Endothelial cell of umbilical vein (primary cell): Measurements from ENCODE around the gene FXYD7. TPM values are rescaled to one million over a fixed set of nuclear protein-coding genes. Genes with fewer than 3 reads are reported as not detected.

Source experiments
- BruUV-seq: library from RNA; stranded (reverse); fragments of 400-500 nt; replicated peaks from 2 replicates; lab custom pipeline; 2021; lab: Mats Ljungman, UMichigan
- CTCF ChIA-PET: fragments of 300-600, 350-600 bp; sonication (Branson Sonifier 250); formaldehyde crosslinking; loops from one replicate; lab custom pipeline; 2021; ENCODE audit warnings: antibody characterized with exemption, inconsistent platforms; lab: Charles Lee
- POLR2A ChIA-PET: fragments of 300-600, 350-600 bp; sonication (Branson Sonifier 250); formaldehyde crosslinking; loops from one replicate; lab custom pipeline; 2021; ENCODE audit warnings: antibody characterized with exemption, inconsistent platforms; lab: Charles Lee
- DNase-seq: peaks from one replicate; pipeline ENCODE4 v3.0.0-alpha.2; 2011; ENCODE audit warnings: low read depth, low spot score
- FAIRE-seq: peaks from 2 replicates; lab custom pipeline; 2011; peaks lifted over from hg19 to GRCh38; lab: Jason Lieb, UNC
- H2AFZ ChIP-seq: 2 replicates; pipeline ENCODE4 v1.6.0; 2012; ENCODE audit warnings: low read depth, low read length, control low read depth, inconsistent platforms
- H3K27ac ChIP-seq: 2 replicates; pipeline ENCODE4 v1.5.1; 2011; ENCODE audit warnings: low read depth, mild to moderate bottlenecking, control low read depth, low read length, moderate library complexity; ENCODE audit not compliant: insufficient read depth
- H3K27me3 ChIP-seq, 2 experiments: 2 replicates each; pipeline versions ENCODE4 v1.6.0 to v1.6.1; 2011; ENCODE audit warnings: low read length in 2 of 2, mixed read lengths in 1 of 2; ENCODE audit not compliant: control insufficient read depth in 2 of 2, insufficient read depth in 2 of 2
- H3K36me3 ChIP-seq, 2 experiments: 2 replicates in 1 of 2; 3 replicates in 1 of 2; pipeline ENCODE4 v1.5.1; 2011; ENCODE audit warnings: low read length in 2 of 2, mild to moderate bottlenecking in 1 of 2, moderate library complexity in 1 of 2; ENCODE audit not compliant: control insufficient read depth in 2 of 2, insufficient read depth in 2 of 2; ENCODE audit errors: extremely low read depth in 1 of 2
- H3K4me1 ChIP-seq: 3 replicates; pipeline ENCODE4 v1.5.1; 2011; ENCODE audit warnings: mild to moderate bottlenecking, low read length; ENCODE audit not compliant: control insufficient read depth, insufficient read depth; ENCODE audit errors: extremely low read depth
- H3K4me2 ChIP-seq: 2 replicates; pipeline ENCODE4 v1.6.1; 2011; ENCODE audit warnings: low read length, control low read depth, mixed read lengths; ENCODE audit not compliant: insufficient read depth
- H3K4me3 ChIP-seq, 3 experiments: fragments of 200-600 bp in 1 of 3; sonication (generic), shearing (Covaris generic) in 1 of 3; replicated peaks in 1 of 3; 2 replicates each; pipeline ENCODE4 v1.5.1; 2011 to 2016; ENCODE audit warnings: control low read depth in 3 of 3, low read length in 3 of 3, mild to moderate bottlenecking in 2 of 3, inconsistent platforms in 1 of 3, low read depth in 1 of 3, moderate library complexity in 1 of 3; ENCODE audit not compliant: insufficient read depth in 1 of 3
- H3K79me2 ChIP-seq: 2 replicates; pipeline ENCODE4 v1.6.0; 2012; ENCODE audit warnings: low read length, inconsistent platforms; ENCODE audit not compliant: control insufficient read depth, insufficient read depth
- H3K9ac ChIP-seq: replicated peaks from 2 replicates; pipeline ENCODE3; 2011; ENCODE audit warnings: low read length, control low read depth; ENCODE audit not compliant: insufficient read depth; ENCODE audit errors: extremely low read depth
- H3K9me1 ChIP-seq: replicated peaks from 3 replicates; pipeline ENCODE4 v1.6.0; 2011; ENCODE audit warnings: mild to moderate bottlenecking, low read length; ENCODE audit not compliant: control insufficient read depth, insufficient read depth; ENCODE audit errors: extremely low read depth
- H3K9me3 ChIP-seq: replicated peaks from 2 replicates; pipeline ENCODE4 v1.5.1; 2012; ENCODE audit warnings: low read length, inconsistent platforms; ENCODE audit not compliant: control insufficient read depth, insufficient read depth
- H4K20me1 ChIP-seq: replicated peaks from 2 replicates; pipeline ENCODE3; 2011; ENCODE audit warnings: mild to moderate bottlenecking, low read length; ENCODE audit not compliant: control insufficient read depth, insufficient read depth; ENCODE audit errors: extremely low read depth
- EZH2 ChIP-seq: IDR thresholded peaks from 2 replicates; pipeline ENCODE4 v1.6.1; 2012; ENCODE audit warnings: borderline replicate concordance, low read depth, mild to moderate bottlenecking, moderate library complexity, low read length, inconsistent platforms; ENCODE audit not compliant: severe bottlenecking
- FOS ChIP-seq: IDR thresholded peaks from 2 replicates; pipeline ENCODE4 v1.6.1; 2011; ENCODE audit warnings: mild to moderate bottlenecking, low read length, moderate library complexity, borderline replicate concordance; ENCODE audit not compliant: insufficient read depth
- GATA2 ChIP-seq: IDR thresholded peaks from 2 replicates; pipeline ENCODE4 v1.7.0; 2011; ENCODE audit warnings: low read depth, mild to moderate bottlenecking, moderate library complexity, mixed read lengths, low read length; ENCODE audit not compliant: insufficient read length, insufficient read depth
- JUN ChIP-seq: IDR thresholded peaks from 2 replicates; pipeline ENCODE4 v1.6.1; 2011; ENCODE audit warnings: borderline replicate concordance, low read depth; ENCODE audit not compliant: insufficient read length, insufficient read depth
- MAX ChIP-seq: IDR thresholded peaks from 2 replicates; pipeline ENCODE4 v1.6.1; 2011; ENCODE audit not compliant: insufficient read depth, insufficient read length
- MYC ChIP-seq: IDR thresholded peaks from one replicate; pipeline ENCODE4 v1.6.1; 2011; ENCODE audit warnings: mild to moderate bottlenecking, low read depth, low read length
- POLR2A ChIP-seq: IDR thresholded peaks from 2 replicates; pipeline ENCODE4 v1.6.1; 2012; ENCODE audit warnings: low read depth, mild to moderate bottlenecking, control low read depth, low read length
- POLR2AphosphoS5 ChIP-seq: IDR thresholded peaks from 2 replicates; pipeline ENCODE4 v1.6.1; 2012; ENCODE audit warnings: low read depth, mild to moderate bottlenecking, control low read depth, low read length, moderate library complexity; ENCODE audit not compliant: insufficient read depth
- dilution Hi-C: fragments of 300-500 bp; cut with MboI; formaldehyde crosslinking; loops from one replicate; pipeline ENCODE4 v1.15.0; 2019; ENCODE audit warnings: low sequenced_read_pairs; ENCODE audit not compliant: extremely low pct_ligation_motif_present
- intact Hi-C: fragments of 100-400 bp; cut with micrococcal nuclease; formaldehyde crosslinking; loops from one replicate; pipeline ENCODE4 v1.10.0; 2022
- polyA plus RNA-seq, 4 experiments: library from polyadenylated mRNA; depleted of rRNA in 3 of 4; stranded (reverse) in 3 of 4; unstranded in 1 of 4; fragments of >200 nt; gene quantifications; 2 replicates each; pipeline versions ENCODE4 v1.2.1 to v1.2.3, GENCODE V29; 2011 to 2012; ENCODE audit warnings: missing spikeins in 1 of 4
- total RNA-seq: library from RNA; stranded (reverse); gene quantifications from 2 replicates; pipeline ENCODE4 v1.2.3, GENCODE V29; 2021
- TF ChIP-seq, protein P1 (sequence below), 2 donors: IDR thresholded peaks; 1 replicate in 1 of 2; 2 replicates in 1 of 2; pipeline ENCODE4 v1.5.1; 2011; ENCODE audit warnings: low read length in 2 of 2, mild to moderate bottlenecking in 2 of 2, moderate library complexity in 2 of 2, control low read depth in 1 of 2, inconsistent platforms in 1 of 2, low read depth in 1 of 2; ENCODE audit not compliant: insufficient read depth in 1 of 2; ENCODE audit errors: extremely low read depth in 1 of 2

Gene FXYD7
- total and polyA plus RNA-seq, 2 donors (not counting 3 experiments of a cell fraction or from before 2014, with no cell fraction given), result not detected

GRCh38 chr19:35150445-35150844 lies 7.4 kb downstream of the FXYD7 start:
- Histone ChIP-seq H3K27me3 (no peaks in the 10 kb centered on the region), H3K9ac (no peak overlapping the region), H3K4me1 (peaks cover 11% of the 10 kb centered on the region), H3K9me1 (no peaks in the 10 kb centered on the region), H3K27ac (no peak overlapping the region), H3K9me3 (no peaks in the 10 kb centered on the region), H3K4me3 (no peak overlapping the region), H2AFZ (no peak overlapping the region), H3K79me2 (peaks cover 9% of the 10 kb centered on the region), H4K20me1 (no peaks in the 10 kb centered on the region), H3K4me2 (no peak overlapping the region), H3K36me3 (no peaks in the 10 kb centered on the region)
- BruUV-seq, result no TSS peak
- dilution Hi-C loops, result no loop called here
- intact Hi-C loops, result no loop called here
- FAIRE-seq (no peak), DNase-seq (no peak)
- TF ChIP-seq POLR2AphosphoS5 (no peak), EZH2 (no peak), JUN (no peak), GATA2 (no peak), POLR2A (no peak), MYC (no peak), FOS (no peak), MAX (no peak)
- TF ChIP-seq, protein P1, sequence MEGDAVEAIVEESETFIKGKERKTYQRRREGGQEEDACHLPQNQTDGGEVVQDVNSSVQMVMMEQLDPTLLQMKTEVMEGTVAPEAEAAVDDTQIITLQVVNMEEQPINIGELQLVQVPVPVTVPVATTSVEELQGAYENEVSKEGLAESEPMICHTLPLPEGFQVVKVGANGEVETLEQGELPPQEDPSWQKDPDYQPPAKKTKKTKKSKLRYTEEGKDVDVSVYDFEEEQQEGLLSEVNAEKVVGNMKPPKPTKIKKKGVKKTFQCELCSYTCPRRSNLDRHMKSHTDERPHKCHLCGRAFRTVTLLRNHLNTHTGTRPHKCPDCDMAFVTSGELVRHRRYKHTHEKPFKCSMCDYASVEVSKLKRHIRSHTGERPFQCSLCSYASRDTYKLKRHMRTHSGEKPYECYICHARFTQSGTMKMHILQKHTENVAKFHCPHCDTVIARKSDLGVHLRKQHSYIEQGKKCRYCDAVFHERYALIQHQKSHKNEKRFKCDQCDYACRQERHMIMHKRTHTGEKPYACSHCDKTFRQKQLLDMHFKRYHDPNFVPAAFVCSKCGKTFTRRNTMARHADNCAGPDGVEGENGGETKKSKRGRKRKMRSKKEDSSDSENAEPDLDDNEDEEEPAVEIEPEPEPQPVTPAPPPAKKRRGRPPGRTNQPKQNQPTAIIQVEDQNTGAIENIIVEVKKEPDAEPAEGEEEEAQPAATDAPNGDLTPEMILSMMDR (IDR thresholded peaks at IDR 0.05; ENCODE audit: extremely low read depth in 1 of 2, insufficient read depth in 1 of 2, low read depth in 1 of 2, low read length in 2 of 2), result no peak
- ChIA-PET POLR2A (no interaction called here), CTCF (no interaction called here)
